Thyroid gland (tissue), 4 donors: Measurements from ENCODE around the gene NEDD4L. TPM values are rescaled to one million over a fixed set of nuclear protein-coding genes. Genes with fewer than 3 reads are reported as not detected.

Experiments
- DNase-seq, 2 donors: peaks; one replicate each; pipeline ENCODE4 v3.0.0-alpha.2; 2019
- H3K27ac ChIP-seq, 3 donors: fragments of 200-600 bp; sonication (generic); 1 replicate in 2 of 3; 2 replicates in 1 of 3; pipeline ENCODE4 v1.5.1; 2016 to 2019; ENCODE audit warnings: mild to moderate bottlenecking in 1 of 3, moderate library complexity in 1 of 3
- H3K27me3 ChIP-seq: fragments of 200-600 bp; sonication (generic); one replicate; pipeline ENCODE4 v1.5.1; 2019
- H3K36me3 ChIP-seq, 2 donors: fragments of 200-600 bp; sonication (generic); one replicate each; pipeline ENCODE4 v1.5.1; 2016 to 2019
- H3K4me1 ChIP-seq, 2 donors: fragments of 200-600 bp; sonication (generic); one replicate each; pipeline ENCODE4 v1.5.1; 2017 to 2019
- H3K4me3 ChIP-seq, 3 donors: fragments of 200-600 bp; sonication (generic); replicated peaks in 1 of 3; 1 replicate in 2 of 3; 2 replicates in 1 of 3; pipeline ENCODE4 v1.5.1; 2016; ENCODE audit warnings: mild to moderate bottlenecking in 1 of 3
- H3K9me3 ChIP-seq: fragments of 200-600 bp; sonication (generic); one replicate; pipeline ENCODE4 v1.5.1; 2017
- CTCF ChIP-seq, 6 experiments: fragments of 200-600 bp in 3 of 6; fragments of 450-650 bp in 3 of 6; sonication (generic) in 3 of 6; IDR thresholded peaks; one replicate each; pipeline ENCODE4 v1.5.1; 2016 to 2019; ENCODE audit warnings: antibody characterized with exemption in 6 of 6, mild to moderate bottlenecking in 2 of 6, inconsistent platforms in 1 of 6, moderate library complexity in 1 of 6
- POLR2A ChIP-seq, 2 donors: fragments of 450-650 bp; IDR thresholded peaks; one replicate each; pipeline ENCODE4 v1.6.1; 2017; ENCODE audit warnings: antibody characterized with exemption in 2 of 2, mild to moderate bottlenecking in 2 of 2, moderate library complexity in 1 of 2
- WGBS, 2 donors: methylation state at CpG; one replicate each; pipeline ENCODE4 v1.1.5; 2017; 5-methylcytosine and 5-hydroxymethylcytosine counted together
- intact Hi-C: fragments of 100-400 bp; cut with DNase I; formaldehyde crosslinking; loops from one replicate; pipeline ENCODE4 v1.15.1; 2023
- total RNA-seq, 4 donors: library from RNA; depleted of rRNA; stranded (reverse); fragments of >200 nt; gene quantifications; one replicate each; pipeline ENCODE4 v1.2.3, GENCODE V29; 2016

NEDD4L gene
- total RNA-seq, 4 donors from 2014 or later, result 61.5 to 105 (median 78.0) TPM

- no peak for TF ChIP-seq CTCF (IDR thresholded peaks at IDR 0.05)
- TF ChIP-seq POLR2A (IDR thresholded peaks at IDR 0.05), result no peak
- Histone ChIP-seq H3K9me3 (no peaks in the 10 kb centered on the region), H3K27me3 (no peaks in the 10 kb centered on the region), H3K36me3 (no peaks in the 10 kb centered on the region), H3K4me1 (peaks cover 29 to 47% of the 10 kb centered on the region in 2 donors), H3K4me3 (no peak overlapping the region), H3K27ac (no peak overlapping the region)
- intact Hi-C loops, result no loop called here
- DNase-seq, result no peak
- 92 to 96% methylated on average over 5 of the region's 5 CpGs for WGBS, 2 donors
Measured at GRCh38 chr18:58243401-58243800, 199.4 kb downstream of the NEDD4L start.

- peak; percentile 42 to 53 for DNase-seq
- Histone ChIP-seq H3K4me1 (peaks cover 10 to 16% of the 10 kb centered on the region in 2 donors), H3K4me3 (no peak overlapping the region), H3K27me3 (no peaks in the 10 kb centered on the region), H3K27ac (peak overlapping the region; percentile 3 to 73 (median 63)), H3K36me3 (no peaks in the 10 kb centered on the region), H3K9me3 (no peaks in the 10 kb centered on the region)
- TF ChIP-seq POLR2A (IDR thresholded peaks at IDR 0.05), result peak in 1 of 2 donors; percentile 34
- no peak for TF ChIP-seq CTCF (IDR thresholded peaks at IDR 0.05)
- intact Hi-C loops, result no loop called here
- WGBS, 2 donors, result 23% methylated on average over 17 to 20 of the region's 20 CpGs
Measured at GRCh38 chr18:58247363-58247834, 203.4 kb downstream of the NEDD4L start.

GRCh38 chr18:58249712-58250111 lies 205.7 kb downstream of the NEDD4L start:
- TF ChIP-seq POLR2A (IDR thresholded peaks at IDR 0.05) (no peak), CTCF (IDR thresholded peaks at IDR 0.05) (no peak)
- Histone ChIP-seq H3K27me3 (no peaks in the 10 kb centered on the region), H3K9me3 (no peaks in the 10 kb centered on the region), H3K4me1 (peaks cover 24 to 30% of the 10 kb centered on the region in 2 donors), H3K36me3 (no peaks in the 10 kb centered on the region), H3K4me3 (no peak overlapping the region), H3K27ac (no peak overlapping the region)
- no peak for DNase-seq
- intact Hi-C loops, result no loop called here
- WGBS, 2 donors, result 90 to 93% methylated on average over 1 of the region's 1 CpG

- intact Hi-C loops, result no loop called here
- TF ChIP-seq POLR2A (IDR thresholded peaks at IDR 0.05) (no peak), CTCF (IDR thresholded peaks at IDR 0.05) (no peak)
- Histone ChIP-seq H3K36me3 (no peaks in the 10 kb centered on the region), H3K9me3 (no peaks in the 10 kb centered on the region), H3K27ac (peak overlapping the region in 1 of 3 donors; percentile 15), H3K4me3 (no peak overlapping the region), H3K27me3 (no peaks in the 10 kb centered on the region), H3K4me1 (peaks cover 28 to 33% of the 10 kb centered on the region in 2 donors)
- WGBS, 2 donors, result 93 to 98% methylated on average over 2 of the region's 2 CpGs
- DNase-seq, result no peak
Measured at GRCh38 chr18:58251416-58251815, 207.4 kb downstream of the NEDD4L start.

GRCh38 chr18:58252166-58252565 lies 208.1 kb downstream of the NEDD4L start:
- WGBS, 2 donors, result 78% methylated on average over 6 of the region's 6 CpGs
- Histone ChIP-seq H3K9me3 (no peaks in the 10 kb centered on the region), H3K27ac (no peak overlapping the region), H3K36me3 (no peaks in the 10 kb centered on the region), H3K4me1 (peaks cover 23 to 32% of the 10 kb centered on the region in 2 donors), H3K27me3 (no peaks in the 10 kb centered on the region), H3K4me3 (no peak overlapping the region)
- TF ChIP-seq POLR2A (IDR thresholded peaks at IDR 0.05), result no peak
- no peak for TF ChIP-seq CTCF (IDR thresholded peaks at IDR 0.05)
- no peak for DNase-seq
- intact Hi-C loops, result no loop called here
